ENCODE data around the gene PPM1H.
"Not testable (repeated sequence)": the region's sequence is repeated elsewhere in the genome, so short reads cannot be mapped to it uniquely, and the experiment has no call there.

The PPM1H gene

DNA sequence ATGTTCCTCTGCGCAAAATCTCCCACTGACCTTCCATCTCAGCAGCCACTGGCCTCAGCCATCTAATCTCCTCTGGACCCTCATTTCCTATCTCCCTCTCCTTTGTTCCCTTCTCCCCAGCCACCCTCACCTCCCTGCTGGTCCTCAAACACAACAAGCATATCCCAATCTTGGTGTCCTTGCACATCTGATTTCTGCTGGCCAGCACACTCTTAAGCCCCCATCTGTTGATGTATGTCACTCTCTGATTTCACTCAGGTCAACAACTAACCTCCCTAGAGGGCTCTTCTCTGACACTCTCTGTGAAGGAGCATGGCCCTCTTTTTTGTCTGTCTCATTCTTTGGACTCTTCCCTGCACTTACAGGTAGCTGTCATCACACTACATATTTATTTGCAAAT lies 25.6 kb downstream of the PPM1H start:
- DNase-seq (ENCODE audit: low spot score): no peak

DNA sequence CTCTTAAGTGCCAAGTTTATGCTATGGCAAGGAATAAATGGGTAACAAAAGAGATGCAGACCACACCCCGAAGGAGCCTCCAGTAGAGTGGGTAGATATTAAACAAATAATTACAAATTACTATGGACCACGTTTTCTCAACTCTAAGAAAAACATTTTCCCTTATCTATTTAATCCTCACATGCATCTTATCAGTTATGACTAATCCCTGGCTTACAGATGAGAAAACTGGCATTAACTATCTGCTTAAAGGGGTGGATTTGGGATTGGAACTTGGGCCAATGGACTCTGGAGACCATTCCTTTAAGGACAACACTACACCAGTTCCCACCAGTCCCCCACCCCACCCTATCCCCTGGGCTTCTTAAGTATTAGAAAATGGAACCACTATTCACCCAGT lies 26.3 kb downstream of the PPM1H start:
- no peak for DNase-seq (ENCODE audit: low spot score)

DNA sequence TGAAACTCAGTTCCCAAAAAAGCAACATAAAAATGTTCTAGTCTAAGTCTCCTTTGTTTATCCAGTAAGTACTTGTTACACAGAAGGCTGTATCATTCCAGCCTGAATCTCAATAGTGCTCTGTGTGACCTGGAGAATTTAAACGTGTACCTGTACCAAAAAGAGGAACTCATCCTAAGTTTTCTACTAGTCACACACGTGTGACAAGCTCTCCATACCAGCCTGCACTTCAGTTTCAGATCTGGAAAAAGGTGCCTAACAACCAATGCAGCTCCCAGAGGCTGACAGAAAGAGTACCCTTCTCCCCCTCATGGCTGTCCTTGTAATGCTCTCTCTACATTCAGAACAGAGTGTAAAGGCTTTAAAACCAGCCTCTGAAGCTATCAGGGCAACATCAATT lies 27.4 kb downstream of the PPM1H start:
- no peak for DNase-seq (ENCODE audit: low spot score)

DNA sequence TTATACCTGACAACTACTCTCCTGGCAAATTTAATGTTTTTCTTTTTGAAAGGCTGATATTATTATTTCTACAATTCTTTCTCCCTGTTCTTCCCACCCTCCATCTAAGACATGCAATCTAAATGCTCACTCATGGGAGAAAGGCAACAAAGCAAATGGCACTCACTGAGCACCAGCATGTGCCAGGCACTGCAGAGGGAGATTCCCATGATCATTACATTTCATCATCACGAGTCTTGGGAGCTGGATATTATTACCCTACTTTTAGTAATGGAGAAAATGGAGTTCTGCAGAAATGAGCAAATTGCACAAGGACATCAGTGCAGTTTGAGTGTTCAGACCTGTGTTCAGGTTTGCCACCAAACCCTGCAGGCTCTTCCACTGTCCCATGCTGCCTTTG lies 27.9 kb downstream of the PPM1H start:
- DNase-seq (ENCODE audit: low spot score): no peak

DNA sequence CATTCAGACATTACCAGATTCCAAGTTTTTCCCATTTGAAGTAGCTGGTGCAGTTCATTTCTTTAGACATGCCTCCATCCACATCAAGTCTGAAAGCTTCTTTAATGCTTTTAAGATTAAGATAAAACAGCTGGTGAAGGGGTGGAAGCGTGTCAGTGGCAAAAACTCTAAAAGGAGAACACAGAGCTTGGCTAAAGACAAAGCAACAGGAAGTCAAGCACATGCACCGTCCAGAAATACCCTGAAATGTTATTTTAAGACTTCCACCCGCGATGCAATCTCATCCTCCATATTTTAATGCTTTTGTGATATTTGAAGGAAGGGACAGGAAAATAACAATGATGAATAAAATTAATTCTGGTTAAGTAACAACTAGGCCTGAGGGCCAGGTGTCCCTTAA lies 31.8 kb downstream of the PPM1H start:
- DNase-seq (ENCODE audit: low spot score): no peak

DNA sequence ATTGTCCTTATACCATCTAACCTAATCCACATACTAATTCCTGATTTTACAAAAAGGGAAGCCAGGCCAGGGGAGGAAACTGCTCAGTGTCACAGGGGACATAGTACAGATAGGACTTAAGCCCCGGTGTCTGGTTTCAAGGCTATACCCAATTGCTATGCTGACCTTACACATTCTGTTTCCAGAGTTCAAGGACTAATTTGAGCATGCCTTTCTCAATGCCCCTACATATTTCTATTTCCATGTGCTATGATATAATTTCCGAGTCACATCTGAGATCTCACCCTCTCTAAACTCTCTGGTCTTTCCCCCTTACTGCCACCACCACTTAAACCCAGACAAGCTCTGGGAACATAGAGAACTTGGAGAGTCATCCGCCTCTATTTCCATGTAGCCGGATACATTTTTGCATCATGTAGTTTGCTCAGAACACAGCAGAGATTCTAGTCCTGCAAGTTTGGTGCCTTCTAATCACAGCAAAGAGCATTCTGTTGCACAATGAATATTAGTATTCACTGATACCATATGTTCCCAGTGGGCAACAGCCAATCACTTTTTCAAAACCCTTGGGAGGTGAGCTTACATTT lies 34.2 kb downstream of the PPM1H start:
- no peak for DNase-seq (ENCODE audit: low spot score)

DNA sequence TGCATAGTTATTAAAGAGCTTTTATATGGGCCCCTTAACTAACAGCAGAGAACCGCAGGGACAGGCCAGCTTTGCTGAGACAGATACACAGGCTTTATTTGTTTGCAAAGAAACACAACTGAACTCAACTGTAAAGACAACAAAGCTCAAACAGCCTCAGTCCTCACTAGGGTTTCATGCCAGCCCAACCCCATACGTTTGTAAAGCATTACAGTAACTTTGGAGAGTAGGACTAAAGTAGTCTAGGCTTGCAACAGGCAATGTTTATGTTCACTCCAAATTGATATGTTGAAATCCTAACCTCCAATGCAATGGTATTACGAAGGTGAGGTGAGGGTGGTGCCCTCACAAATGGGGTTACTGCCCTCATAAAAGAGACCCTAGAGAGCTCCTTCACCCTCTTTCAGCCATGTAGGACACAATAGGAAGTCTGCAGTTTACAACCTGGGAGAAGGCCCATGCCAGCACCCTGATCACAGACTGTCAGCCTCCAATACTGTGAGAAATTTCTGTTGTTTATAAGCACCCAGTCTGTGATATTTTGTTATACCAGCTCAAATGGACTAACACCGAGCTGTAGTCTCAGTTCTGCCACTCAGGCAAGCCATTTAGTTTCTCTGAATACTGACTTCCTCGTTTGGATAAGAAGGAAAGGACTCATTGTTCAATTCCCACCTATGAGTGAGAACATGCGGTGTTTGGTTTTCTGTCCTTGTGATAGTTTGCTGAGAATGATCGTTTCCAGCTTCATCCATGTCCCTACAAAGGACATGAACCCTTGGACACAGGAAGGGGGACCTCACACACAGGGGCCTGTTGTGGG lies 35.2 kb downstream of the PPM1H start:
- DNase-seq (ENCODE audit: low spot score): no peak

DNA sequence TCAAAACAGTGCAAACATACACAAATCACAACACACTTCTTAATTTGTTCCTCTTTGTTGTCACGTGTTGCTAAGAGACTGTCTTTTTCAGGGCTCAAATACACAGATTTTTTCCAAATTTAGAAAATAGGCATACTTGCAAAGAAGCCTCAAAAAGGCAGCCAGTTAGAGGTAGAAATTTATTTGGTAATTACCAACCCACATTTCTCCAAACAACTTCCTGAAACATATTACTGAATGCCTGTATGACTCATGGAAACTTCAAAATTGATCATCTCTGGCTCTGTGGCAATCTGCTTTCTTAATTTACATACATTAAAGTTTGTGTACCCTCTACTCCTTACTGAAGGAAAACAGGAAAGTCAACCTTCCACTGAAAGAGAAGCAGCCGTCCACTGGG lies 36.4 kb downstream of the PPM1H start:
- no peak for DNase-seq (ENCODE audit: low spot score)

DNA sequence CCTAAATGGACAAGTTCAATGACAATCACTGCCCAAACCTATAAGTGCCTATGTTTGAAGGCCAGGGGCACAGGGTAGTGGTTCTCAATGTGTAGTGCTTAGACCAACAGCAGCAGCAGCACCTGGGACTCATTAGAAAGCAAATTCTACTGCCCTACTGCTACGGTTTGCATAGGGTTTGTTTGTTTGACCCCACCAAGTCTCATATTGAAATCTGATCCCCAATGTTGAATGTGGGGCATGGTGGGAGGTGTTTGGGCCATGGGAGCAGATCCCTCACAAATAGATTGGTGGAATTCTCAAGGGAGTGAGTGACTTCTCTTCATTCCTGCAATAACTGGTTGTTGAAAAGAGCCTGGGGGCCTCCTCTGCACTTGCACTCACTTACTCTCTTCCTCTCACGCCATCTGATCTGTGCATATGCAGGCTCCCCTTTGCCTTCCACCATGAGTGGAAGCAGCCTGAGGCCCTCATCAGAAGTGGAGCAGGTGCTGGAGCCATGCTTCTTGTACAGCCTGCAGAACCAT lies 39.5 kb downstream of the PPM1H start:
- DNase-seq (ENCODE audit: low spot score): no peak

DNA sequence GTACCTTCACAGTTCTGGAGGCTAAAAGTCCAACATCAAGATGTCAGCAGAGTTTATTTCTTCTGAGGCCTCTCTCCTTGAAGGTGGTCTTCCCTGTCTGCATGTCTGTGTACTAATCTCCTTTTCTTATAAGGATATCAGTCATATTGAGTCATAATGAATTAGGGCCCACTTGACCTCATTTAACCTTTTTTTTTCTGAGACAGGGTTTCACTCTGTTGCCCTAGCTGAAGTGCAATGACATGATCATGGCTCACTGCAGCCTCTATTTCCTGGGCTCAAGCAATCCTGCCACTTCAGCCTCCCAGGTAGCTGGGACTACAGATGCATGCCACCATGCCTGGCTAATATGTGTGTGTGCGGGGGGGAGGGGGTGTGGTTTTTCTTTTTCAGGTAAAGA lies 41.7 kb downstream of the PPM1H start:
- DNase-seq (ENCODE audit: low spot score): no peak

DNA sequence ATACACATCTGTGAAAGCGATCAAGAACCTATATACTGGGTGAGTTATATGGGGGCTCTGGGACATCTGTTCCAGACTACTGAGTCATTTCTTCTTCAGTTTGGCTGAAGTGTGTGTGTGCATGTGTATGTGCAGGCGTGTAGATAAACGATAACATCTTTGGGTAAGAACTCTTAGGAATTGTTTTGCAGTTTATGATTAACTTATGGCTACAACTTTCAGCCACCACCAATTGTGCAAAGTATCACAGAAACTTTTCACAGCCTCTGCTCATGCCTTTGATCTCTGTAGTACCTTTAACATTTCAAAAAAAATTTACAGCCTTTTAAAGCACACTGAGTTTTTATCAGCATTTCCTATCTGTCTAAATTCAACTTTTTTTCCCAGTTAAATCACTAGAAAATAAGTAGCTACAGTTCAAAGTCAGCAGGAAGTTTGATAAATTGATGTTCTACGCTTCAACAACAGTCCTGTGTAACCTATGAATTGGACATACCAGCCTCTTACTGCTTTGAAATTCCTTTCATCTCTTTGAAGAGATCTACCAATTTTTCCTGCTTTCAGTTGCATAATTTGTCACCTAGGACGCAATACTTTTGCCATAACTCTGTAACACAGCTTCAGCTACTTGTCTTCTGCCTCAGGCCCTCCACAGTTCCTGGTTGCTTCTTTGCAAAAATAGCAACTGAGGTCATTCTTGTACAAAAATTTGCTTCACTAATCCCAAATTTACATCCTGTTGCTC lies 43.0 kb downstream of the PPM1H start:
- no peak for DNase-seq (ENCODE audit: low spot score)

DNA sequence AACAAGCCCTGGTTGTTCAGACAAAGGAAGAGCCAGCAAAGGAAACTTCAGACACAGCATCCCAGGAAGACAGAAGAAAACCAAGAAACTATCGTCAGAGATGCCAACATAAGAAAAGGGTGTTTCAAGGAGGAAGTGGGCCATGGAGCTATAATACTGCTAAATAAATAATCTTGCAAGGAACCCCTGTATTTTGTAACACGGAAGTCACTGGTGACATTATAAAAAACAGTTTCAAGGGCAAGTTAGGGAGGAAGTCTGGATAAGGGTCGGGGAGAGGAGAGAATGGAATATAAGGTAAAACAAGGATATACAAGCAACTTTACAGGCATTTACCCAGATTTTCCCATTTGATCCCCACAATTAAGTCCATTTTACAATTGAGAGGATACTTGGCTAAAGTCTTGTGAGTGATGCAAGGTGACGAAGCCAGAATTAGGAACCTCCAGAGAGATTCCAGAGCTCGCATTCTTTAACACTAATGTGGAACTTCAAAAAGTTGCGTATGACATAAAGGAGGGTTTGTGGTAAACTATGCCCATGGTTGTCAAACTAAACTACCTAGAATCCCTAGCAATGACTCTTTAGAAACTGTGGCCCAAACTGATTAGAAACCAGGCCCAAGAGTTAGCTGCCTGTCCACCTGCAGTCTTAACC lies 46.4 kb downstream of the PPM1H start:
- DNase-seq (ENCODE audit: low spot score): no peak

DNA sequence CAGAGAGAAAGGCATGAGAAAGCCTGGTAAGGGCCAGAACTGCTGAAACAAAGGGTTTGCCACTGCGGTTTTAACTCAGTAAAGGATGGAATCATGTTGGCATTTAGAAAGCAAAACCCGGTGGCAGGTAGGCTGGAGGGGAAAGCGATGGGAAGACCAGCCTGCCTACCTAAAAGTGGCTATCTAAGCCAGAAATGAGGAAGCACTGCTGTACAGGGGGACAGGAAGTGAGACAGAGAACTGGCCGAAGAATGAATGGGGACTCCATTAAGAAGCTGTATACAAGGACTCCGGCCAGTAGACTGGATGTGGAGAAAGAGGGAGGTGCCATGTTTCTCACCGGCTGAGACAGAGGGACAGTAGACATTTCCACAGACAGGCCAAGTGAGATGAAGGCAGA lies 48.2 kb downstream of the PPM1H start:
- DNase-seq (ENCODE audit: low spot score): no peak

DNA sequence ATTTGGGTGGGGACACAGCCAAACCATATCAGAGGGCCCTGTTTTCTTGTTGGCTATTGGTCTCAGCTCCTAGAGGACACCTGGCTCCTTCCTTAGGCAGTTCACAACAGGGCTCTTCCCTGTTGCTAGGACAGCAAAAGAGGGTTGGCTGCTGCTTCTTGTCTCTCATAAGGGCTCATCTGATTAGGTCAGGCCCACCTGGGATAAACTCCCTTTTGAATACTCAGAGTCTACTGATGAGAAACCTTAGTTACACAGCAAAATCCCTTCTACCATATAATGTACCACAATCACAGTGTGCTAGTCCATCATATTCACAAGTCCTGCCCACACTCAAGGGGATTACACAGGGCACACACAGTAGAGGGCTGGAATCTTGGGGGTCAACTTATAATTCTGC lies 49.7 kb downstream of the PPM1H start:
- no peak for DNase-seq (ENCODE audit: low spot score)

DNA sequence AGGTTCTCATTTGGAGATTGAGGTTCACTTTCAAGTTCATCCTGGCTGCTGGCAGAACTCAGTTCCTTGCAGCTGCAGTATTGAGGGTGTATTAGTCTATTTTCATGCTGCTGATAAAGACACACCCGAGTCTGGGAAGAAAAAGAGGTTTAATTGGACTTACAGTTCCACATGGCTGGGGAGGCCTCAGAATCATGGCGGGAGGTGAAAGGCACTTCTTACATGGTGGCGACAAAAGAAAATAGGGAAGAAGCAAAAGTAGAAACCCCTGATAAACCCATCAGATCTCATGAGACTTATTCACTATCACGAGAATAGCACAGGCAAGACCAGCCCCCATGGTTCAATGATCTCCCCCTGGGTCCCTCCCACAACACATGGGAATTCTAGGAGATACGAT lies 50.1 kb downstream of the PPM1H start:
- not testable (repeated sequence) for DNase-seq (ENCODE audit: low spot score)

DNA sequence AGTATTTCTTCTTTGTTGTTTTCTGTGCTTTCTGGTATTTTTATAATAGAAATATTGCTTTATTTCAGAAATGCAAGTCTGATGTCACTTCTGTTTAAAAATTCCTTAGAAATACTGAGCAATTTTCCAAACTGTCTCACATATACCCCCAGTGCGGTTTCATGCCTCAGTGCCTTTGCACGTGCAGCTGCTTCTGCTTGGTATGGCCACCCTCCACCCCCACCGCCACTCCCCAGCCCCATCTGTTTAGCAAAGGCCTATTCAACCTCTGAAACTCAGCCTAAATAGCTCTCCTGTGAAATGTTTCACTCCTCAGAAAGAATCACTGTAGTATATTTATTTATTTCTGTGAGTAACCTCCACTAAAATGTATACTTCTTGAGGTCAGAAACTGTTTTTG lies 52.3 kb downstream of the PPM1H start:
- no peak for DNase-seq (ENCODE audit: low spot score)

DNA sequence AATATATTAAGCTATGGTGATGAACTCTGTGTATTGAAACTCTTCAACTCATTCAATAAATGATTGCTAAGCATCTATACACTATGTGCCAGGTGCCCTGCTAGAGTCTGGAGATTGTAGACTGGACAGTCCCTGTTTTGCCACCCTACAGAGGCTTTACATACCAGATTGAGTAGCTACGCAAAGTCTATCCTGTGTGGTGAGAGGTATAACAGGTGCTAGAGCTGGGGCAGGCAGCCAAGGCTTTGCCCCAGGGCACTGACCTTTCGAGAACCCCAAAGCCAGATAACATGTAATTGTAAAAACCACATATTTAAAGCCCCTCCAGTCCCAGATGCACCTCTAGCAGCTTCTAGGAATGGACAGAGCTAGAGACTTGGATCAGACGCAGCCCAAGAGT lies 52.8 kb downstream of the PPM1H start:
- no peak for DNase-seq (ENCODE audit: low spot score)

DNA sequence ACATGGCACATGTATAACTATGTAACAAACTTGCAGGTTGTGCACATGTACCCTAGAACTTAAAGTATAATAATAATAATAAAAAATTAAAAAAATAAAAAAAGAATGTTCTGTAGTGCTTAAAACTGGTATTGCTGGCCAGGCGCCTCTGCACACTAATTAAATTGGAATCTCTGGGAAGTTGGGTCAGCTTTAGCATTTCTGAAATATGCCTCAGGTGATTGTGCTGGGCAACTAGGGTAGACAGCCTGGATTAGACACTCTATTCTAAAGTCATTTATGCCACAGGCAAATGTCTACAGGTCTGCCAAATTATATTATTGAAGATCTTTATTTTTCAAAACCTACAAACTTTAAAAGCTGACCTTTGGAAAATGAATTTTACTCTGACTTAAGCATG lies 55.3 kb downstream of the PPM1H start:
- no peak for DNase-seq (ENCODE audit: low spot score)

DNA sequence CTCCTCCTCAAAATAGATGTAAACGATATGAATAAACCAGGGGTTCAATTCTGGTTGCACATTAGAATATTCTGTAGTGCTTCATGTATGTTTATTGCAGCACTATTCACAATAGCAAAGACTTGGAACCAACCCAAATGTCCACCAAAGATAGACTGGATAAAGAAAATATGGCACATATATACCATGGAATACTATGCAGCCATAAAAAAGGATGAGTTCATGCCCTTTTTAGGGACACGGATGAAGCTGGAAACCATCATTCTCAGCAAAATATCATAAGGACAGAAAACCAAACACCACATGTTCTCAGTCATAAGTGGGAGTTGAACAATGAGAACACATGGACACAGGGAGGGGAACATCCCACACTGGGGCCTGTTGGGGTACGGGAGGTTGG lies 55.7 kb downstream of the PPM1H start:
- not testable (repeated sequence) for DNase-seq (ENCODE audit: low spot score)

DNA sequence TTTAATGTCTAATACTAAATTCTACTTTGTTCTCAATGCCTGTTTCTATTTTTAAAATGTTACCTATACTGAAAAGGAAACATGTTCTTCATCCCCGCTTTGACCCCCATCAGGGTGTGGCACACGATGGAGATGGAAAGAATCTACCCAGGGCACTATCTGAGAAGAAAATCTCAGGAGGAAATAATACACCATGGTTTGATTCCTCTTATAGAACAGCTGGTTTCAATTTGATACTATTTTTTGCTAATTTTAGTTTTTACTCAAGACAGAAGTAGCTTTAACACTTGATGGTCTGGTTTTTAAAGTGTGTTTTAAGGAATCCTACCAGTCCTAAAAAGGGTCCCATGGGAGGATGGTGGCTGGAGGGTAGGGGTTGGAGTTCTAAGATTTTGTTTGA lies 56.7 kb downstream of the PPM1H start:
- no peak for DNase-seq (ENCODE audit: low spot score)

DNA sequence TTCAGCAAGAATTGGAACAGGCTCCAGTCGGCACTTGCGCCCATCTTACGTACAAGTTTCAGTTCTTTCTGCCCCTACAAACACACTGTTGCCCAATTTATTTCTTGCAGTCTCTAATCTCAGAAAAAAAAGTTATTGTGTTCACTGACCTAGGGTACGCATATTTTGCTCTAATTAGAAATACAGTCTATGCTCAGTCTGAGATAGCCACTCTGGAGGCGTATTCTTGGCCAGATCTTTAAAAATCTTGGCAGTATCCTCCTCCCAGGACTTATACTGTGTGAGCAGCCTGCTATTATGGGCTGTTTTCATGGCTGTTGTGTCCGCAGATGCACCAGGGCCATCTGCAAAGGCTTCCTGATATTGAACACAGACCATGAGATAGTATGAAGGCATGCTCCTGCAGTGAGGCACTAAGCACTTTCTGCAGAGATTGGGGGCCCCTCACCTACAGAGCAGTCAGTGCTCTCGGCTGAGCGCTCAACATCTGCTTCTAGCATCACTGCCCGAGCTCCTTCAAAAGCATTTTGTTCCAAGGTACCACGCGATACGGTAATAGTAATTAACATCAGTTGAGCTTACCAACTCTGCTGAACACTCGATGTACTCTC lies 57.9 kb downstream of the PPM1H start:
- no peak for DNase-seq (ENCODE audit: low spot score)

DNA sequence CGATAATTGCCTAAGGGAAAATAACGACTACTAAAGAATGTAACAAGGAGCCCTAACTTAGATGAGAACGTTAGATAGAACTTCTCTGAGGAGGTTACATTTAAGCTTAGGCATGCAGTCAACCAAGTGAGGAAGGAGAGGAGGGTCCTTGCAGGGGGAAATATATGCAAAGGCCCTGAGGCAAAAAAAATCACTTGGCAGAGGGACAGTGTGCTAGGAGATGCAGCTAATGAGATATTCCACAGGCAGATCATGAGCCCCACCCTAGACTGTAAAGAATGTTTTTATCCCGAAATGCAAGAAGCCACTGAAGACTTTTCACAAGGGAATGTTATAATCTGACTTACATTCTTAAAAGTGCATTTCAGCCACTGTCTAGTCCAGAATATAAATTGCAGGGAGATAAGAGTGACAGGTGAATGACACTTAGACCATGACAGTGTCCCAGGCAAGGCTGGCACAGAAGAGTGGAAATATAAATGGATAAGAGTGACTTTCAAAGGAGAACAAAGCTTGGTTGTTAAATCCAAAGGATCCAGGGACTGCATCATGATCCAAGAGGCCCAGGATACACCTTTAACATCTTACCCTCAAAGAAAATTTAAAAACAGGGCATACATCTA lies 61.0 kb downstream of the PPM1H start:
- no peak for DNase-seq (ENCODE audit: low spot score)

Data from Ammon's horn (tissue), 1 donor.